Measurements from ENCODE around the gene C14orf132. TPM values are rescaled to one million over a fixed set of nuclear protein-coding genes. Genes with fewer than 3 reads are reported as not detected.

The C14orf132 gene
- total RNA-seq, 1 donor from 2014 or later: 8.0 TPM

GRCh38 chr14:96058576-96059200 lies 19.5 kb downstream of the C14orf132 start:
- Histone ChIP-seq H3K9me3 (ENCODE audit: insufficient read depth, low read depth, low read length) (no peaks in the 10 kb centered on the region), H3K36me3 (ENCODE audit: insufficient read depth, low read length) (no peaks in the 10 kb centered on the region), H3K79me2 (ENCODE audit: insufficient read depth, low read length) (peaks cover 43% of the 10 kb centered on the region), H3K27ac (ENCODE audit: low read depth, low read length) (no peak overlapping the region), H3K27me3 (ENCODE audit: insufficient read depth, low read length) (no peaks in the 10 kb centered on the region), H3K4me1 (ENCODE audit: insufficient read depth, low read length) (peaks cover 17% of the 10 kb centered on the region), H4K20me1 (ENCODE audit: insufficient read depth, low read length) (peaks cover 77% of the 10 kb centered on the region), H3K9ac (ENCODE audit: low read length) (no peak overlapping the region), H2AFZ (ENCODE audit: low read depth, low read length) (no peak overlapping the region), H3K4me2 (ENCODE audit: low read length) (no peak overlapping the region), H3K4me3 (ENCODE audit: insufficient read depth, low read depth, low read length) (no peak overlapping the region)
- no peak for FAIRE-seq
- H3K9me3 Mint-ChIP-seq (ENCODE audit: unreplicated experiment): peaks cover 3% of the 10 kb centered on the region
- H3K27me3 Mint-ChIP-seq (ENCODE audit: low read depth, unreplicated experiment): peaks cover 17% of the 10 kb centered on the region
- no peak overlapping the region for H3K4me3 Mint-ChIP-seq (ENCODE audit: unreplicated experiment)
- peaks cover 14% of the 10 kb centered on the region for H3K4me1 Mint-ChIP-seq (ENCODE audit: low read depth, unreplicated experiment)
- no peak for TF ChIP-seq EZH2 (IDR thresholded peaks at IDR 0.05; ENCODE audit: insufficient read depth, low read length)
- no peak for TF ChIP-seq CTCF (IDR thresholded peaks at IDR 0.05; ENCODE audit: insufficient read depth, low read depth, low read length)
- no peak for DNase-seq (ENCODE audit: low read depth)
- peaks cover 5% of the 10 kb centered on the region for H3K36me3 Mint-ChIP-seq (ENCODE audit: low read depth, unreplicated experiment)
- H3K27ac Mint-ChIP-seq (ENCODE audit: unreplicated experiment): no peak overlapping the region

- no peak overlapping the region for H3K4me3 ChIP-seq (ENCODE audit: insufficient read depth, low read depth, low read length)
- H3K9me3 ChIP-seq (ENCODE audit: insufficient read depth, low read depth, low read length): no peaks in the 10 kb centered on the region
- H3K4me2 ChIP-seq (ENCODE audit: low read length): no peak overlapping the region
- peaks cover 5% of the 10 kb centered on the region for H3K4me1 Mint-ChIP-seq (ENCODE audit: low read depth, unreplicated experiment)
- H3K9me3 Mint-ChIP-seq (ENCODE audit: unreplicated experiment): peaks cover 3% of the 10 kb centered on the region
- DNase-seq (ENCODE audit: low read depth) (no peak), FAIRE-seq (no peak)
- no peak overlapping the region for H3K27ac Mint-ChIP-seq (ENCODE audit: unreplicated experiment)
- peaks cover 8% of the 10 kb centered on the region for H3K4me1 ChIP-seq (ENCODE audit: insufficient read depth, low read length)
- peaks cover 73% of the 10 kb centered on the region for H4K20me1 ChIP-seq (ENCODE audit: insufficient read depth, low read length)
- TF ChIP-seq CTCF (IDR thresholded peaks at IDR 0.05; ENCODE audit: insufficient read depth, low read depth, low read length) (no peak), EZH2 (IDR thresholded peaks at IDR 0.05; ENCODE audit: insufficient read depth, low read length) (no peak)
- H3K27me3 Mint-ChIP-seq (ENCODE audit: low read depth, unreplicated experiment): peaks cover 17% of the 10 kb centered on the region
- H3K79me2 ChIP-seq (ENCODE audit: insufficient read depth, low read length): peaks cover 44% of the 10 kb centered on the region
- H3K36me3 ChIP-seq (ENCODE audit: insufficient read depth, low read length): no peaks in the 10 kb centered on the region
- H3K27ac ChIP-seq (ENCODE audit: low read depth, low read length): no peak overlapping the region
- no peak overlapping the region for H2AFZ ChIP-seq (ENCODE audit: low read depth, low read length)
- no peaks in the 10 kb centered on the region for H3K27me3 ChIP-seq (ENCODE audit: insufficient read depth, low read length)
- peaks cover 5% of the 10 kb centered on the region for H3K36me3 Mint-ChIP-seq (ENCODE audit: low read depth, unreplicated experiment)
- no peak overlapping the region for H3K9ac ChIP-seq (ENCODE audit: low read length)
- no peak overlapping the region for H3K4me3 Mint-ChIP-seq (ENCODE audit: unreplicated experiment)
Measured at GRCh38 chr14:96059519-96060135, 20.5 kb downstream of the C14orf132 start.

Data from astrocyte (in vitro differentiated cells and primary cell).